IMR-90 (cell line): ENCODE measurements around the gene UBE2V1. TPM values are rescaled to one million over a fixed set of nuclear protein-coding genes. Genes with fewer than 3 reads are reported as not detected.
A peak's percentile ranks its signal among the peaks of the same experiment; 100 is the strongest.
"Not testable (repeated sequence)": the region's sequence is repeated elsewhere in the genome, so short reads cannot be mapped to it uniquely, and the experiment has no call there.

Experiments
- ATAC-seq: fragments of 200-7000 bp; cut with Tn5 transposase; 2 replicates; pipeline ENCODE4 v1.9.1; 2020; ENCODE audit warnings: low read depth, mild to moderate bottlenecking, moderate library complexity
- BruUV-seq: library from RNA; stranded (reverse); fragments of 400-500 nt; replicated peaks from 2 replicates; lab custom pipeline; 2021; lab: Mats Ljungman, UMichigan
- CTCF ChIA-PET: fragments of 300-600 bp; formaldehyde crosslinking; extraction: SDS; loops from one replicate; lab custom pipeline; 2021; ENCODE audit warnings: antibody characterized with exemption; lab: Yijun Ruan, JAX
- POLR2A ChIA-PET: fragments of 300-600 bp; sonication (Branson Sonifier 250); formaldehyde crosslinking; loops from one replicate; lab custom pipeline; 2022; ENCODE audit warnings: antibody characterized with exemption; ENCODE audit not compliant: unreplicated experiment; lab: Charles Lee
- DNase-seq: peaks from one replicate; pipeline ENCODE4 v3.0.0; 2013
- H2AFZ ChIP-seq: replicated peaks from 2 replicates; pipeline ENCODE3; 2013; ENCODE audit warnings: low read length, mild to moderate bottlenecking; ENCODE audit not compliant: poor library complexity
- H2AK5ac ChIP-seq: 2 replicates; pipeline ENCODE4 v1.6.1; 2013; ENCODE audit warnings: low read depth, low read length, inconsistent platforms
- H2AK9ac ChIP-seq: replicated peaks from 2 replicates; pipeline ENCODE3; 2013; ENCODE audit warnings: mild to moderate bottlenecking, low read depth, low read length, moderate library complexity; ENCODE audit not compliant: poor library complexity
- H2BK120ac ChIP-seq: 2 replicates; pipeline ENCODE4 v1.6.1; 2013; ENCODE audit warnings: low read depth, low read length, inconsistent platforms
- H2BK15ac ChIP-seq: 3 replicates; pipeline ENCODE4 v1.6.1; 2013; ENCODE audit warnings: low read depth, low read length, inconsistent platforms
- H2BK20ac ChIP-seq: 2 replicates; pipeline ENCODE4 v1.6.1; 2013; ENCODE audit warnings: low read depth, mild to moderate bottlenecking, inconsistent platforms, low read length, moderate library complexity
- H2BK5ac ChIP-seq: 2 replicates; pipeline ENCODE4 v1.6.1; 2013; ENCODE audit warnings: mild to moderate bottlenecking, low read depth, low read length, inconsistent platforms; ENCODE audit not compliant: poor library complexity, severe bottlenecking
- H3K14ac ChIP-seq: replicated peaks from 2 replicates; pipeline ENCODE4 v1.6.1; 2013; ENCODE audit warnings: low read depth, low read length, inconsistent platforms
- H3K18ac ChIP-seq: 2 replicates; pipeline ENCODE4 v1.6.1; 2013; ENCODE audit warnings: low read depth, low read length, control low read depth
- H3K23ac ChIP-seq: 2 replicates; pipeline ENCODE4 v1.6.1; 2013; ENCODE audit warnings: low read depth, low read length, inconsistent platforms
- H3K27ac ChIP-seq: 2 replicates; pipeline ENCODE4 v1.5.1; 2013; ENCODE audit warnings: mild to moderate bottlenecking, control low read depth, low read length; ENCODE audit not compliant: insufficient read depth
- H3K27me3 ChIP-seq: 2 replicates; pipeline ENCODE4 v1.6.1; 2013; ENCODE audit warnings: low read length; ENCODE audit not compliant: control insufficient read depth, insufficient read depth
- H3K36me3 ChIP-seq: 2 replicates; pipeline ENCODE4 v1.6.1; 2013; ENCODE audit warnings: low read length, mixed read lengths; ENCODE audit not compliant: control insufficient read depth, insufficient read depth
- H3K4ac ChIP-seq: 2 replicates; pipeline ENCODE4 v1.6.1; 2013; ENCODE audit warnings: low read depth, low read length, inconsistent platforms
- H3K4me1 ChIP-seq: 2 replicates; pipeline ENCODE4 v1.6.1; 2013; ENCODE audit warnings: low read length, mixed read lengths; ENCODE audit not compliant: control insufficient read depth, insufficient read depth
- H3K4me2 ChIP-seq: 2 replicates; pipeline ENCODE4 v1.6.1; 2013; ENCODE audit warnings: low read depth, mild to moderate bottlenecking, control low read depth, low read length, moderate library complexity
- H3K4me3 ChIP-seq: 2 replicates; pipeline ENCODE4 v1.5.1; 2013; ENCODE audit warnings: low read depth, mild to moderate bottlenecking, control low read depth, low read length, moderate library complexity; ENCODE audit not compliant: insufficient read depth
- H3K56ac ChIP-seq: 2 replicates; pipeline ENCODE4 v1.6.1; 2013; ENCODE audit warnings: low read length, inconsistent platforms; ENCODE audit not compliant: insufficient read depth; ENCODE audit errors: extremely low read depth
- H3K79me1 ChIP-seq, 2 experiments: 2 replicates each; pipeline ENCODE4 v1.6.1; 2013; ENCODE audit warnings: low read length in 2 of 2, inconsistent platforms in 1 of 2, low read depth in 1 of 2
- H3K9ac ChIP-seq: 2 replicates; pipeline ENCODE4 v1.6.1; 2013; ENCODE audit warnings: low read depth, low read length, control low read depth
- H3K9me1 ChIP-seq: 2 replicates; pipeline ENCODE4 v1.6.1; 2013; ENCODE audit warnings: low read length, inconsistent platforms; ENCODE audit not compliant: insufficient read depth
- H3K9me3 ChIP-seq: 2 replicates; pipeline ENCODE4 v1.6.1; 2013; ENCODE audit warnings: low read length; ENCODE audit not compliant: control insufficient read depth, insufficient read depth
- H4K20me1 ChIP-seq: 2 replicates; pipeline ENCODE4 v1.6.1; 2013; ENCODE audit warnings: low read length, inconsistent platforms; ENCODE audit not compliant: insufficient read depth
- H4K5ac ChIP-seq: 2 replicates; pipeline ENCODE4 v1.6.1; 2013; ENCODE audit warnings: mild to moderate bottlenecking, low read depth, low read length, control low read depth
- H4K8ac ChIP-seq, 2 experiments: 2 replicates each; pipeline ENCODE4 v1.6.1; 2013; ENCODE audit warnings: low read depth in 2 of 2, low read length in 2 of 2, control low read depth in 1 of 2, inconsistent platforms in 1 of 2
- H4K91ac ChIP-seq: 2 replicates; pipeline ENCODE4 v1.6.1; 2013; ENCODE audit warnings: low read depth, low read length, inconsistent platforms; ENCODE audit not compliant: insufficient read depth
- BHLHE40 ChIP-seq: fragments of 150-350 bp; IDR thresholded peaks from 2 replicates; pipeline ENCODE4 v1.6.1; 2016; ENCODE audit warnings: mild to moderate bottlenecking, low read depth, low read length
- CEBPB ChIP-seq: IDR thresholded peaks from 2 replicates; pipeline ENCODE4 v1.6.1; 2012; ENCODE audit warnings: low read depth, low read length, improper control_type of control experiment
- FOS ChIP-seq: fragments of 150-350 bp; IDR thresholded peaks from 2 replicates; pipeline ENCODE4 v1.6.1; 2016; ENCODE audit warnings: low read depth, low read length
- WGBS, 2 experiments: methylation state at CpG; one replicate each; pipeline versions ENCODE4 v1.1.5 to v1.1.7; 2013; ENCODE audit warnings: missing lambda C conversion rate in 2 of 2; ENCODE audit not compliant: insufficient read length in 1 of 2; ENCODE audit errors: extremely low coverage in 2 of 2; 5-methylcytosine and 5-hydroxymethylcytosine counted together
- dilution Hi-C: fragments of 300-500 bp; cut with HindIII; formaldehyde crosslinking; loops from one replicate; pipeline ENCODE4 v1.14.3; 2018; ENCODE audit warnings: low sequenced_read_pairs; ENCODE audit not compliant: unreplicated experiment
- in situ Hi-C: fragments of 300-500 bp; cut with MboI; formaldehyde crosslinking; loops from 3 replicates; pipeline ENCODE4 v1.14.3; 2019; ENCODE audit warnings: low sequenced_read_pairs, inconsistent platforms, mixed read lengths
- intact Hi-C: fragments of 100-400 bp; cut with micrococcal nuclease; formaldehyde crosslinking; loops from 2 replicates; pipeline ENCODE4 v1.10.0; 2022
- polyA plus RNA-seq, 3 experiments: library from polyadenylated mRNA; depleted of rRNA; stranded (reverse); fragments of >200 nt; gene quantifications; 2 replicates each; pipeline ENCODE4 v1.2.3, GENCODE V29; 2012; ENCODE audit warnings: low replicate concordance in 1 of 3
- total RNA-seq: library from RNA; depleted of rRNA; stranded (reverse); fragments of >200 nt; gene quantifications from 2 replicates; pipeline ENCODE4 v1.2.3, GENCODE V29; 2012

The UBE2V1 gene
- total and polyA plus RNA-seq, 2 of the 4 experiments (the other 2 are of a cell fraction), result 20.1 to 138 TPM

DNA sequence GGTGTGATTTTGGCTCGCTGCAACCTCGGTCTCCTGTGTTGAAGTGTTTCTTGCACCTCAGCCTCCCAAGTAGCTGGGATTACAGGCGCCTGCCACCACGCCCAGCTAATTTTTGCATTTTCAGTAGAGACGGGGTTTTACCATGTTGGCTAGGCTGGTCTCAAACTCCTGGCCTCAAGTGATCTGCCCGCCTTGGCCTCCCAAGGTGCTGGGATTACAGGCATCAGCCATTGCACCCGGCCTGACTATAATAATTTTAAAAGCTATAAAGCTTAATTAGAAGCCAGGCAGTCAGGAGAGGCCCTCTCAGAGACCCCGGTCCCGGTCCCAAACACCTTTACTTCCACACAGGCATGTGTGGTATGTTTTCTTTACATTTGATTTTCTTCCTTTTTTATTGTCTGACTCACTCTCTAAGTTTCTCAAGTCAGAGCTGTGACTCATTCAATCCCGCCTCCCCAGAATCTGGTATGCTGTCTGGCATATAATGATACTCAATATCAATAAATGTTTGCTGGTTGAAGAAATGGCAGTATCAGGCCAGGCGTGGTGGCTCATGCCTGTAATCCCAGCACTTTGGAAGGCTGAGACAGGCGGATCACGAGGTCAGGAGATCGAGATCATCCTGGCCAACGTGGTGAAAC is 9.4 kb downstream of the UBE2V1 start:
- WGBS, 2 experiments, result 80% methylated on average over 1 of the region's 15 CpGs; no CpG with 5 or more reads in 1 of the 2 experiments
- H2BK120ac ChIP-seq, H3K18ac ChIP-seq, BruUV-seq, H4K5ac ChIP-seq, H2BK5ac ChIP-seq, H3K4me2 ChIP-seq, H4K8ac ChIP-seq, H2BK15ac ChIP-seq, H2AFZ ChIP-seq, dilution Hi-C loops, H3K56ac ChIP-seq, H3K23ac ChIP-seq, H4K91ac ChIP-seq, in situ Hi-C loops, intact Hi-C loops, H3K36me3 ChIP-seq, H3K14ac ChIP-seq, H2BK20ac ChIP-seq, H3K4ac ChIP-seq, H3K27me3 ChIP-seq, H3K9me3 ChIP-seq, H3K4me3 ChIP-seq, H2AK9ac ChIP-seq, H3K9ac ChIP-seq: not testable (repeated sequence)
- CTCF ChIA-PET, result interaction anchor here (0.5 kb wide), 1 partner anchor 339 kb away, joined by 5 read pairs; no protein-coding TSS in a partner anchor
- peak; percentile 91 for DNase-seq
- Histone ChIP-seq H2AK5ac (peak overlapping the region; percentile 31; the same call in 1 of the 2 replicates), H3K79me1 (peaks cover 8 to 63% of the 10 kb centered on the region in 2 experiments), H3K4me1 (peaks cover 29% of the 10 kb centered on the region), H3K27ac (0 out of 2 replicates have a peak overlapping the region, but pooled peaks have one; percentile 13), H3K9me1 (peaks cover 31% of the 10 kb centered on the region), H4K20me1 (peaks cover 81% of the 10 kb centered on the region)
- POLR2A ChIA-PET, result interaction anchor here (0.5 to 0.6 kb wide), 2 partner anchors 10 to 223 kb away, joined by 3 to 12 read pairs; no protein-coding TSS in a partner anchor
- peak; percentile 80 for ATAC-seq
- peak; percentile 96 for TF ChIP-seq FOS
- peak; percentile 47; the same call in 1 of the 2 replicates for TF ChIP-seq BHLHE40
- peak; percentile 72 for TF ChIP-seq CEBPB

DNA sequence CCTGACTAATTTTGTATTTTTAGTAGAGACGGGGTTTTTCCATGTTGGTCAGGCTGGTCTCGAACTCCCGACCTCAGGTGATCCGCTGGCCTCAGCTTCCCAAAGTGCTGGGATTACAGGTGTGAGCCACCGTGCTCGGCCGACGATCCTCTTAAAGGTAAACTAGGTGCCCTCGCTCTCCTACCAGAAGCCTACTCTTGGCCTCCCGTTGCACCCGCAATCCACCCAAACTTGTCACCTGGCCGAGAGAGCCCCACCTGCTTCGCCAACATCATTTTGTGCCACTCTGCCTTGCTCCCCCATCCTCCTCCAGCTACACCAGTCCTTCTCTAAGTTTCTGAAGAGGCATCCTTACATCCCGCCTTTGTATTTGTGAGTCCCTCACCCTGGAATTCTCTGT is 10.4 kb downstream of the UBE2V1 start:
- CTCF ChIA-PET, result interaction anchor here (0.9 kb wide), 1 partner anchor 31 kb away, joined by 3 read pairs; no protein-coding TSS in a partner anchor
- H2AFZ ChIP-seq, ATAC-seq, DNase-seq, H4K5ac ChIP-seq, H3K18ac ChIP-seq, H3K9me3 ChIP-seq, H2BK5ac ChIP-seq, H4K91ac ChIP-seq, POLR2A ChIA-PET, intact Hi-C loops, H3K27me3 ChIP-seq, H2BK20ac ChIP-seq, H3K56ac ChIP-seq, in situ Hi-C loops, H3K4me2 ChIP-seq, H3K4me3 ChIP-seq, H2BK120ac ChIP-seq, dilution Hi-C loops, H3K36me3 ChIP-seq, H3K14ac ChIP-seq, H3K9ac ChIP-seq, H3K23ac ChIP-seq, H2AK9ac ChIP-seq, H4K8ac ChIP-seq, BruUV-seq: not testable (repeated sequence)
- peak overlapping the region; percentile 18; the same call in 1 of the 2 replicates for H3K27ac ChIP-seq
- H3K79me1 ChIP-seq, result peaks cover 3 to 62% of the 10 kb centered on the region in 2 experiments
- peak overlapping the region; percentile 61; the same call in 1 of the 3 replicates for H2BK15ac ChIP-seq
- peaks cover 27% of the 10 kb centered on the region for H3K4me1 ChIP-seq
- 95% methylated on average over 10 of the region's 14 CpGs; no CpG with 5 or more reads in 1 of the 2 experiments for WGBS, 2 experiments
- H4K20me1 ChIP-seq, result peaks cover 81% of the 10 kb centered on the region
- H2AK5ac ChIP-seq, result peak overlapping the region; percentile 83
- peaks cover 28% of the 10 kb centered on the region for H3K9me1 ChIP-seq
- peak overlapping the region; percentile 60 for H3K4ac ChIP-seq
